ENCODE measurements around the gene RERE.
"Not testable (repeated sequence)": the region's sequence is repeated elsewhere in the genome, so short reads cannot be mapped to it uniquely, and the experiment has no call there.

The RERE gene

GRCh38 chr1:8598783-8599182 is 218.7 kb downstream of the RERE start:
- DNase-seq, result no peak

- DNase-seq, result peak; percentile 63
Observed at GRCh38 chr1:8598060-8598724, 219.2 kb downstream of the RERE start.

- peak; percentile 55 for DNase-seq
Observed at GRCh38 chr1:8597455-8597854, 220.0 kb downstream of the RERE start.

- no peak for DNase-seq
Observed at GRCh38 chr1:8595941-8596340, 221.5 kb downstream of the RERE start.

- DNase-seq, result no peak
Observed at GRCh38 chr1:8595332-8595731, 222.1 kb downstream of the RERE start.

DNA sequence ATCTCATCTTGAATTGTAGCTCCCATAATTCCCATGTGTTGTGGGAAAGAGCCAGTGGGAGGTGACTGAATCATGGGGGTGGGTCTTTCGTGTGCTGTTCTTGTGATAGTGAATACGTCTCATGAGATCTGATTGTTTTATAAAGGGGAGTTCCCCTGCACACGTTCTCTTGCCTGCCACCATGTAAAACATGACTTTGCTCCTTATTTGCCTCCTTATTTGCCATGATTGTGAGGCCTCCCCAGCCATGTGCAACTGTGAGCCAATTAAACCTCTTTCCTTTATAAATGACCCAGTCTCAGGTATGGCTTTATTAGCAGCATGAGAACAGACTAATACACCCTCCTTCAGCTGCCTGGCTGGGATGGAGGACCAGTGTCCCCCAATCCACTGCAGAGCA is 224.1 kb downstream of the RERE start:
- DNase-seq, result not testable (repeated sequence)

DNA sequence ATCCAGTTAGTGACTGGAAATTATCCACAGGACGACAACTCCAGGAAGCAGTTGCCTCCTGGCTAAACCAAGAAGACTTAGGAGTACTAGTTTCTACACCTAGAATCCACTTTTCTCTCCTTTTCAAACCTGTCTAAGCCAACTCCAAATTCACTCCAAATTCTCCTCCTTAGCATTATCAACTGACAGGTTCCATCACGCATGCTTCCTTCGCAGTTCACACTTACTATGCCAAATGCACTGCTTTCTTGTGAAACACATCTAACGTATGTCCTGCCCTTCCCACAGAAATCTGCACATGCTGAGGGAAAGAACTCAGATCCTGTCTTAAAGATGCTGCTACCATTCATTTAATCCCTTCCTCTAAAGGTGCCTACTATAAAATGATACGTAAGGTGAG is 225.9 kb downstream of the RERE start:
- no peak for DNase-seq

- DNase-seq, result peak; percentile 12
Observed at GRCh38 chr1:8590721-8591351, 226.6 kb downstream of the RERE start.

DNA sequence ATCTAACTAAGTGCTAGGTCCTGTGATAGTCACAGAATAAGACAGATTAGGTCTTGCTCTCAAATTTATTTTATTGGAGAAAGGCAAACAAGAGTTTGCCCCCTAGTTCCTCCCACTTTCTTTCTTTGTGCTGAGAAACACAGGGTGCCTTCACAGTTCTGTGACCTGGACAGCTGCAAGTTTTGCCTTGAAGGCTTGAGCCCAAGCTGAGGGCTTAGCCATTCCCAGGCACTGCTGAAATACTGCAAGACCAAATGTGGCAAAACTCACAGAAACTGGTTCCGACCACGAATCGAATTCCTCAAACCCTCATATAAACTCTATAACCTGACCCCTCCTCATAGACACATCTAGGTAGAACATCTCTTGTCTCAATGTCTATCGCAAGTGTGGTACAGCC is 227.9 kb downstream of the RERE start:
- DNase-seq, result no peak

- no peak for DNase-seq
Observed at GRCh38 chr1:8587784-8588183, 229.7 kb downstream of the RERE start.

- peak; percentile 49 for DNase-seq
Observed at GRCh38 chr1:8586438-8586837, 231.0 kb downstream of the RERE start.

- no peak for DNase-seq
Observed at GRCh38 chr1:8584316-8584715, 233.1 kb downstream of the RERE start.

- DNase-seq, result no peak
Observed at GRCh38 chr1:8583031-8583430, 234.4 kb downstream of the RERE start.

GRCh38 chr1:8580566-8580965 is 236.9 kb downstream of the RERE start:
- DNase-seq, result no peak

- no peak for DNase-seq
Observed at GRCh38 chr1:8578936-8579335, 238.5 kb downstream of the RERE start.

- DNase-seq, result no peak
Observed at GRCh38 chr1:8578132-8578877, 239.1 kb downstream of the RERE start.

DNA sequence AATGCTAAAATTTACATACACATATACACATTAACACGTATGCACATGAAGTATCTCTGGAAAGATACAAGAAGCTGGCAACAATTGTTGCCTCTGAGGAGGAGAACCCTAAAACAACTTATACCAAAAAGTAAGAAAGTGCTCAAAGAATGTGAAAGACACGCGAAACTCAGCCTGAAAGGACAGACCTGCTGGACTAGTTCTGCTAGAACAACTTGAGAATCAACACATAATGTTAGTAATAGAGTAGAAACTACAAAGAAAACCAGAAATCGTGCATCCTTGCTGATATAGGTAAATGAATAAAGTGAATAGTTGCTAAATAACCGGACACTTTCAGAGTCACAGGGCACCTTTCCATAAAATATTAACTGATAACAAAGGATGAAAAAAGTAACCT is 242.5 kb downstream of the RERE start:
- no peak for DNase-seq

GRCh38 chr1:8572106-8572505 is 245.3 kb downstream of the RERE start:
- no peak for DNase-seq

DNA sequence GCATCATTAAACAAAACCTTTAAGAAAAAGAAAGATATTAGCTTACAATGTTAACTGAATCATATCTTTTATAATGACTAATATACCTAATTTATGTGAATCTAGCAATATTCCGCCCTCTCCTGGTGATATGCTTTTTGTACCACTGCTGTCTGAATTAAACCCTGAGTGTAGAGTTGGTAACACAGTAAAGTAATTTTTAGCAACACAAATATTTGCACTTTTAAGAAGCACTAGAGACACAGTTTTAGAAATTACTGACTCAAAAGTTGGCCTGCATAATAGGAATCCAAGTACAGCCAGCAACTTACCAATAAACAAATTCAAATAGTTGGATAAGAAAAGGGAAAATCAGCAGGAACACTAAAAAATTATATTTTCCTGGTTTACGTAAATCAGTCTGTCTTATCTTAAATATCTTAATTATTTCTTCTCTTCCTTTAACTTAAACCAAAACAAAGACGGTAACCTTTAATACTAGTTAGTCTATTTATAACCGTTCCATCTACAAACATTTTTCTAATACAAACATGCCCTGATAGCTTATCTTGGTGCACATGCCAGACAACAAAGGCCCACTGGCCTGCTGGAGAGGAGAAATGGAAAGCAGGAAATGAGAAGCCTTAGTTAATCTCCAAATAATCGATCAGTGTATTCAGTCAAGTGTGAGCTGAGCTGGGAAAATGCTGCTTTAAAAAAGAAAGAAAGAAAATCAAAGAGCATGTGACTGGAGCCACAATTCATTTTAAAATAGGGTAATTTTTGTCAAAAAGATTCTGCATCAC is 246.0 kb downstream of the RERE start:
- peak; percentile 39 for DNase-seq

- DNase-seq, result no peak
Observed at GRCh38 chr1:8570465-8570864, 247.0 kb downstream of the RERE start.

DNA sequence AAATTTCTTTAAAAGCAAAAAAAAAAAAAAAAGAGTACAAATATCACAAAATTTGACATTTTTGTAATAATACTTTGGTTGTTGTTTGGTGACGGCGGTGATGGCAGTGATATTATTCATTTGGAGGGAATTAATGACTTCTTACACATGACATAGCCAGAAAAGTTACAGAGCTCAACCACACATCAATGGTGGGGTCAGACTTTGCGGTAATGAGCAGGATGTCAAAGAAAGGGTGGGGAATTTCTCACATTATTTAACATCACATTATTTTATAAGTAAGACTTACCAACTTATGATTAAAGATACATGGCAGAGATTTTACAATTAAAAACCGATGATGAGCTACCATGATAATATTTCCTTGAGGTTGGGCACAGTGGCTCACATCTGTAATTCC is 248.2 kb downstream of the RERE start:
- DNase-seq, result no peak

- no peak for DNase-seq
Observed at GRCh38 chr1:8568837-8569236, 248.6 kb downstream of the RERE start.

DNA sequence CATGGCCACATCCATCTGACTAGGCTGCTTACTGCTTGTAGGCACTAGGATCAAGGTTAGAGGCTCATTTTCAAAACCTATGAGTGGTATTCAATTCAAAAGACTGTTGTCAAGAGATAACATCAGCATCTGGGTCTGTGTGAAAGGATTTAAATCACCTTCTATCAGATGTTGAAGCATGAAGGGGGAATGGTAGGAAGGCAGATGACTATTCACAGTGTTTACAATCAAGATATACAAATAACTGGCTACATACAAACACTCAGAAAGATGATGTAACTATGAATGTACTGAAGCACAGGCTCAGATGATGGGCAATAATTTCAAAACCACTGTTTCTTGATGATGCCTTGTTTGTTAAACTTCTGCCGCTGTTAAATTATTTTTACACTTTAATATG is 250.3 kb downstream of the RERE start:
- DNase-seq, result no peak

All from fibroblast of upper back skin (primary cell).